BJ (cell line): ENCODE data around the gene MMRN1. TPM values are rescaled to one million over a fixed set of nuclear protein-coding genes. Genes with fewer than 3 reads are reported as not detected.

ENCODE experiments used
- CTCF ChIA-PET: fragments of 350-600 bp; formaldehyde crosslinking; extraction: SDS; loops from one replicate; lab custom pipeline; 2021; ENCODE audit warnings: antibody characterized with exemption, inconsistent platforms; lab: Yijun Ruan, JAX
- POLR2A ChIA-PET: fragments of 300-600 bp; sonication (Branson Sonifier 250); formaldehyde crosslinking; extraction: SDS; loops from one replicate; lab custom pipeline; 2021; ENCODE audit warnings: antibody characterized with exemption; lab: Charles Lee
- DNase-seq: peaks from one replicate; pipeline ENCODE4 v3.0.0-alpha.2; 2011; ENCODE audit warnings: low read depth
- H3K27me3 ChIP-seq: 2 replicates; pipeline ENCODE4 v1.6.0; 2011; ENCODE audit warnings: low read length; ENCODE audit not compliant: control insufficient read depth, insufficient read depth
- H3K36me3 ChIP-seq: 2 replicates; pipeline ENCODE4 v1.5.1; 2011; ENCODE audit warnings: low read length; ENCODE audit not compliant: control insufficient read depth, insufficient read depth
- H3K4me3 ChIP-seq: 2 replicates; pipeline ENCODE4 v1.5.1; 2011; ENCODE audit warnings: low read depth, mild to moderate bottlenecking, control low read depth, low read length
- polyA plus RNA-seq: library from polyadenylated mRNA; depleted of rRNA; stranded (reverse); fragments of >200 nt; gene quantifications from 2 replicates; pipeline ENCODE4 v1.2.3, GENCODE V29; 2011; rRNA removed
- TF ChIP-seq, protein P1 (sequence below): IDR thresholded peaks from 2 replicates; pipeline ENCODE4 v1.5.1; 2011; ENCODE audit warnings: low read depth, mild to moderate bottlenecking, control low read depth, inconsistent platforms, low read length, moderate library complexity; ENCODE audit not compliant: insufficient read depth

MMRN1 gene
- polyA plus RNA-seq, 1 experiment: not detected

GRCh38 chr4:89995814-89996213, 101.2 kb downstream of the MMRN1 start:
- DNase-seq: no peak
- ChIA-PET POLR2A (no interaction called here), CTCF (no interaction called here)
- Histone ChIP-seq H3K36me3 (no peaks in the 10 kb centered on the region), H3K4me3 (no peak overlapping the region), H3K27me3 (no peaks in the 10 kb centered on the region)
- TF ChIP-seq, protein P1, sequence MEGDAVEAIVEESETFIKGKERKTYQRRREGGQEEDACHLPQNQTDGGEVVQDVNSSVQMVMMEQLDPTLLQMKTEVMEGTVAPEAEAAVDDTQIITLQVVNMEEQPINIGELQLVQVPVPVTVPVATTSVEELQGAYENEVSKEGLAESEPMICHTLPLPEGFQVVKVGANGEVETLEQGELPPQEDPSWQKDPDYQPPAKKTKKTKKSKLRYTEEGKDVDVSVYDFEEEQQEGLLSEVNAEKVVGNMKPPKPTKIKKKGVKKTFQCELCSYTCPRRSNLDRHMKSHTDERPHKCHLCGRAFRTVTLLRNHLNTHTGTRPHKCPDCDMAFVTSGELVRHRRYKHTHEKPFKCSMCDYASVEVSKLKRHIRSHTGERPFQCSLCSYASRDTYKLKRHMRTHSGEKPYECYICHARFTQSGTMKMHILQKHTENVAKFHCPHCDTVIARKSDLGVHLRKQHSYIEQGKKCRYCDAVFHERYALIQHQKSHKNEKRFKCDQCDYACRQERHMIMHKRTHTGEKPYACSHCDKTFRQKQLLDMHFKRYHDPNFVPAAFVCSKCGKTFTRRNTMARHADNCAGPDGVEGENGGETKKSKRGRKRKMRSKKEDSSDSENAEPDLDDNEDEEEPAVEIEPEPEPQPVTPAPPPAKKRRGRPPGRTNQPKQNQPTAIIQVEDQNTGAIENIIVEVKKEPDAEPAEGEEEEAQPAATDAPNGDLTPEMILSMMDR: no peak

DNA sequence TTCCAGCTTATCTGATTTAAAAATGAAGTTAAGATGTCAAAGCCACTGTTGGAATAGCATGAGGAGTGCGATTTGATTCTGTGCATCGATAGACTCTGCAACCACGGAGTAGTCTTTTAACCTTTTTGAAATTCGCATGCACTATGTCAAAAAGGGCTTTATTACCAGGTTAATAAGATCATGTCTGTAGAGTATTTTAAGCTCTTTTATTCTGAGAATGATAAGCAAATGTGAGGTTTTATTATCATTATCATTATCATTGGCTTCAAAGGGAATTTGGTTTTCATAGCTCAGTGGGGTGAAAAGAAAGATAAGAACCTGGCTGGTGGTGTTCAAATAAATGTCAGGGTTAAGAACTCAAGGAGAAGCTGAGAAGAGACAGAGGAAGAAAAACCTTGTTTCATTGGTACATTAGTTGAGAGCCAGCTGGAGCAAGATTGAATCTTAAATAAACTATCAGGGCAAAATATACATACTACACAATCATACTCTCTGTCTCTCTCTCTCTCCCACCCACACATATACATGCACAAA, 102.6 kb downstream of the MMRN1 start:
- POLR2A ChIA-PET: no interaction called here
- Histone ChIP-seq H3K36me3 (no peaks in the 10 kb centered on the region), H3K4me3 (no peak overlapping the region), H3K27me3 (no peaks in the 10 kb centered on the region)
- DNase-seq: no peak
- TF ChIP-seq, protein P1: no peak
- CTCF ChIA-PET: no interaction called here

DNA sequence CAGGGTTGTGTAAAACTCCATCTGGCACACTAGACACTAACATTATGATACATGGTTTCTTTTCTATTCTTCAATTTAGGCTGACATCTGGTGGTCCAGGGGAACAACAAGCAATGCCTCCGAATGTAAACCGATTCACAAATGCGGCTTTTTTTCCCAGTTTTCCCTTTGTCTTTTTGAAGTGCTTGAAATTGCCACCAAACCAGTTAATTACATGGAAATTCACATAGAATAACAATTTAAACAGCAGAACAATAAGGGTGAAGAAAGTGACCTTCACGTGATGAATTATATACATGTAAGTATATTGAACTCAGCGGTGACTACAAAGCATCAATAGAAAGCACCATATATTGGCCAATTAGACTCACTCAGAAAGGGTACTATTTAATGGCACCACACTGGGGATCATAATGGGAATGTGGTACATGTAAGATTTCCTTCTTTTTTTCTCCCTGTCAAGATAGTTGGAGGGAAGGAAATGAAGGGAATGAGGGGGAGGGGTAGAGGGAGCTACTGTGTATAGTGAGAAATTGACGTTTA, 103.9 kb downstream of the MMRN1 start:
- Histone ChIP-seq H3K27me3 (no peaks in the 10 kb centered on the region), H3K36me3 (no peaks in the 10 kb centered on the region), H3K4me3 (no peak overlapping the region)
- ChIA-PET POLR2A (no interaction called here), CTCF (no interaction called here)
- TF ChIP-seq, protein P1: no peak
- DNase-seq: no peak

- TF ChIP-seq, protein P1: no peak
- POLR2A ChIA-PET: no interaction called here
- Histone ChIP-seq H3K27me3 (no peaks in the 10 kb centered on the region), H3K4me3 (no peak overlapping the region), H3K36me3 (no peaks in the 10 kb centered on the region)
- CTCF ChIA-PET: no interaction called here
- DNase-seq: no peak
These were observed 106.4 kb downstream of the MMRN1 start for GRCh38 chr4:90001023-90001422.

GRCh38 chr4:90002441-90003062, 107.9 kb downstream of the MMRN1 start:
- ChIA-PET POLR2A (no interaction called here), CTCF (no interaction called here)
- H3K4me3 ChIP-seq: no peak overlapping the region
- no peaks in the 10 kb centered on the region for H3K36me3 ChIP-seq
- no peak for DNase-seq
- TF ChIP-seq, protein P1: no peak
- no peaks in the 10 kb centered on the region for H3K27me3 ChIP-seq

Other genes starting within 250 kb of the MMRN1 start
- gene SNCA, start 57.7 kb upstream of the MMRN1 start, polyA plus RNA-seq: 0.18 and 0.50 TPM in 2 replicates
- gene CCSER1, start 232.5 kb downstream of the MMRN1 start, polyA plus RNA-seq: not detected in 2 replicates